GM19463 (cell line): ENCODE results near the gene POU2F3.

Experiments used
- ATAC-seq: cut with Tn5 transposase; IDR thresholded peaks from one replicate; pipeline ENCODE4 v1.9.1; 2021; ENCODE audit warnings: mild to moderate bottlenecking, moderate library complexity; ENCODE audit not compliant: unreplicated experiment

POU2F3 gene

DNA sequence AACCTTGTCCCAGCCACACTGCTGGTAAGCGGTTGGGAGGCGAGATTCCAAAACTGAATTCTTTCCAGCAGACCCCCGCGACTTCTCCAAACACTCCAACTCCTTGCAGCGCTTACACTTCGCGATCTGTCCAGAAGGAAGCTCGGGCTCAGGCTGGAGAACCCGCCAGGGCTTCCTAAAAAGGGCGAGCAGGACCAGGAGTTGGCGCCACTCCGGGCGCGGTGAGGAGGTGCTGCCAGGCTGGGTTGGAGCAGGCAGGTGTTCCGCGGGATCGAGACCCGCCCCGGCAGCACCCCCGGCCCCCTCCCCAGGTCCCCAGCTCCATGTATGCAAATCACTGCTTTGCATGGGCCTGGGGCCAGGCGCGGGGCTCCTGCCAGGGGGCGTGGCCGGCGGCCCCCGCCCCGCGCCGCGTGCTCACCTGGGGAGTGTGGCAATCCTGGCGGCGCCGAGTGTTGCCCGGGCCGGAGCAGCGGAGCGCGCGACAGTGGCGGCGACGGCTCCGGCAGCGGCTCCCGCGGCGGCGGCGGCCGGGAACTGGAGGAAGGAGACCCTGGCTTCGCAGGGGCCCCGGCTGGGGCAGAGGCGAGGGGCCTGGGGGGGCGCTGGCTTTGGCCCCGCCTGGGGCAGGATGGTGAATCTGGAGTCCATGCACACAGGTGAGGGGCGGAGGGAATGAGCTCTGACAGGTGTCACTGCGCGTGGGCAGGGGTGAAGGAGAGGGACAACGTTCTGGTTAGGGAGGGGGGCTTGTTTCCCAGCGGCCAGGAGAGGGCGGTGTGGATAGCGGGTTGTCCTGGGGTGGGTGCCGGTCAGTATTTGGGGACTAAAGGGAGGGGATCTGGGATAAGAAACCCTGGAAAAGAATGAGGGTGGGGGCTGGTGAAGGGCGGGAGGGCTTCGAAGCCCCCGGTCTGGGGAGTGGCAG, at the start of gene POU2F3:
Gene POU2F3 (plus strand): TSS at position 428 of the 928 bp plus-strand sequence. CDS start 204 bp downstream, at position 632.
- no peak for ATAC-seq

DNA sequence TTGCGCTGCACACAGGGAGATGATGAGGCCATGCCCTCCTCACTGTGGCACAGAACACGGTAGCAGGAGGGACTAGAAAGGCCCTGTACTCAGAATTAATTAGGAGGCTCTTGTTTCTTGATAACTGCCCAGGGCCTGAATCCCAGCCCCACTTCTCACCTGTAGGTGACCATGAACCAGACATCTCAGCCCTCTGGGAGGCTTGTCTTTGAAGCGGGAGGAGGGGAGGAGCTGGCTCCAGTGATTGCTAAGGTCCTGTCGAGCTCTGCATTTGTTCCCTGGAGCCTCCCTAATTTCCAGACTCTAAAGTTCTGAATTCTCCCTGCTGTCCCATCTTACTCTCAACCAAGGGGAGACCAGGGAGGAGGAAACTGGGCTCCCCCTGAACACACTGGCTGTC, 48.9 kb upstream of the POU2F3 start:
- ATAC-seq = no peak

- no peak for ATAC-seq
Measured at GRCh38 chr11:120192831-120193625, 46.9 kb upstream of the POU2F3 start.

DNA sequence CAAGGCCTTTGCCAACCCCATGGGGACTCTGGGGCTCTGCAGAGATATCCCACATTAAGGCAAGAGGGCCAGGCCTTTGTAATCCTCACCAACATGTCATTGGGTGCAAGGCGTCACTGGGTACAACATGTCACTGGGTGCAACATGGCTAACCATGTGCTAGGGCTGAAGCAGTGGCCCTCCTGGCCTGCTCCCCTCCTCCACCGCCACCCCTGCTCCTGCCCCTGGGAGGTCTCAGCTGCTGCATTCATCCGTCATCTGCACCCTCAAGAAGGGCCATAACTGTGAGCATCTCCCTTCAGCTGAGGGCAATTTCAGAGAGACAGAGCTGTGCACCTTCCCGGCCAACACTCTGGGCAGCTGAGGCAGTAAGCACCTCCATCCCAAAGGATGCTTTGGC, 45.8 kb upstream of the POU2F3 start:
- ATAC-seq = no peak

- no peak for ATAC-seq
Measured at GRCh38 chr11:120195601-120196320, 44.2 kb upstream of the POU2F3 start.

- ATAC-seq = no peak
Measured at GRCh38 chr11:120196826-120197225, 43.1 kb upstream of the POU2F3 start.

GRCh38 chr11:120197251-120197891, 42.6 kb upstream of the POU2F3 start:
- no peak for ATAC-seq

- ATAC-seq = no peak
Measured at GRCh38 chr11:120197977-120198376, 42.0 kb upstream of the POU2F3 start.

DNA sequence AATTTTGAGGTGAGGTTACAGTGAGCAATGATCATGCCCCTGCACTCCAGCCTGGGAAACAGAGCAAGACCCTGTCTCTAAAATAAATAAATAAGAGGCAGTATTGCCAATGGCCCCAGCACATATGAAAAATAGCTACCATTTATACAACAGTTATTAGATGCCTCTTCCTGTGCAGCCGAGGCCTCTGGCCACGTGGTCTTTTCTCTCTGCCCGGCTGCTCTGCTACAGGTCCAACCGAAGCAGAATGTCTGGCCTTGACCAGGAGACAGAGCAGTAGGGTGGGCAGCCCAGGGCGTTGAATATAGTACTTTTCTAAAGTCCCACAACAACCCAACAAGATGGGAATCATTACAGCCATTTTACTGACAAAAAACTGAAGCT, 41.5 kb upstream of the POU2F3 start:
- ATAC-seq = no peak

- ATAC-seq = no peak
Measured at GRCh38 chr11:120198787-120199469, 41.0 kb upstream of the POU2F3 start.

GRCh38 chr11:120199613-120200012, 40.3 kb upstream of the POU2F3 start:
- ATAC-seq = no peak

- ATAC-seq = no peak
Measured at GRCh38 chr11:120200677-120201076, 39.3 kb upstream of the POU2F3 start.

GRCh38 chr11:120201653-120202052, 38.3 kb upstream of the POU2F3 start:
- ATAC-seq = no peak

DNA sequence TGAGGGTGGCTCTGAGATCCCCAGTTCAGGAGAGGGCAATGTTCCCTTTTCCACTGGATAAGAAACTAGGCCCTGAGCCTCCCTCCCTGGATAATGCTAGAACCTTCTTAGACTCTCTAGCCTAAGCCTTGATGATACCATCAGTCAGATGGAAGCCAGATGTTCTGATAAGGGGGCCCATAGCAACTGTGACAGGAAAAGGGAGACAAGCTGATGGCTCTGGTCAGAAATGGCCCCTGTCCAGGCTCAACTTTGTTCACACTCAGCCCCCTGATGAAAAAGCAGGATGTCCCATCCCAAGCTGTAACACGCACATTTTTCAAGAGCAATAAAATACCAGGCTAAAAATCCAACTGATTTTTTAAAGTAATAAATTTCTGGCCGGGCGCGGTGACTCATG, 36.3 kb upstream of the POU2F3 start:
- ATAC-seq = no peak

DNA sequence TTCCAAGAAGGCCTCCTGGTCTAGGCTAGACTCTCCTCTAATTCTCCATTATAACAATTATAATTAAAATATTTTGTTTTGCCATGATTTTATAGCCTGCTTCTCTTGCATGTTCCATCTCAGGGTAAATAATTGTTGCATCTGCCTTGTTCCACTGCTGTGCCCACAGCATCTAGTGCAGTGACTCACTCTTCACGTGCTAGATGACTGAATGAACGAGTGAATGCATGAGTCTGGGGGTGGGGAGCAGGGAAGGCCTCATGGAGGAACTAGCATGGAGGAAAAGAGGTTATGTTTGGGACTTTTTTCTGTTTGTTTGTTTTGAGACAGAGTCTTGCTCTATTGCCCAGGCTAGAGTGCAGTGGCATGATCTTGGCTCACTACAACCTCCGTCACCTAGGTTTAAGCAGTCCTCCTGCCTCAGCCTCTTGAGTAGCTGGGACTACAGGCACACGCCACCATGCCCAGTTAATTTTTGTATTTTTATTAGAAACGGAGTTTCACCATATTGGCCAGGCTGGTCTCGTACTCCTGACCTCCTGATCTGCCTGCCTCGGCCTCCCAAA, 34.3 kb upstream of the POU2F3 start:
- ATAC-seq = no peak

DNA sequence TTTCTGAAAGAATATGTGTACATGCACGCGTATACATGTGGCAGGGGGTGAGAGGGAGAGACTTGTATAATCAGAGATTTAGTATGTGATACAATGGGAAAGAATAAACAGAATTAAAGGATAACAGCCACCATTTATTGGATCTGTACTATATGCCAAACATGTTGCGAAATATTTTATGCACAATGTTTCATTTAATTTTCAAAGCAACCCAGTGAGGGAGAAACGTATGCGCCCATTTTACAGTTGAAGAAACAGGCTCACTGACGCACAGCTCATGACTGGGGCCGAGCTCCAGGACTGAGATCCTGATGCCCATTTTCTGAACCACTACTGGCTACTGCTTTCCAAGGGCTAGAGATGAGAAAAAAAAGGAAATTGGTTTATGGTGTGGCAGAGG, 32.4 kb upstream of the POU2F3 start:
- no peak for ATAC-seq

GRCh38 chr11:120208001-120208441, 31.9 kb upstream of the POU2F3 start:
- no peak for ATAC-seq

- no peak for ATAC-seq
Measured at GRCh38 chr11:120208777-120209176, 31.2 kb upstream of the POU2F3 start.

- ATAC-seq = no peak
Measured at GRCh38 chr11:120209746-120210625, 30.0 kb upstream of the POU2F3 start.
